Keratinocyte (primary cell): ENCODE results near the gene TMEM147. TPM values are rescaled to one million over a fixed set of nuclear protein-coding genes. Genes with fewer than 3 reads are reported as not detected.

Source experiments
- DNase-seq: peaks from one replicate; pipeline ENCODE4 v3.0.0-alpha.2; 2011; ENCODE audit warnings: low read depth, missing footprints, low spot score
- FAIRE-seq: peaks from 2 replicates; lab custom pipeline; 2011; peaks lifted over from hg19 to GRCh38; lab: Jason Lieb, UNC
- H2AFZ ChIP-seq: 2 replicates; pipeline ENCODE4 v1.6.0; 2012; ENCODE audit warnings: low read length, control low read depth, inconsistent platforms; ENCODE audit not compliant: control insufficient read depth
- H3K27ac ChIP-seq: 2 replicates; pipeline ENCODE4 v1.5.1; 2011; ENCODE audit warnings: low read length; ENCODE audit not compliant: control insufficient read depth, insufficient read depth
- H3K27me3 ChIP-seq: 3 replicates; pipeline ENCODE4 v1.6.0; 2011; ENCODE audit warnings: low read length; ENCODE audit not compliant: control insufficient read depth, insufficient read depth; ENCODE audit errors: extremely low read depth
- H3K36me3 ChIP-seq, 2 experiments: 2 replicates in 1 of 2; 3 replicates in 1 of 2; pipeline ENCODE4 v1.5.1; 2011; ENCODE audit warnings: low read length in 2 of 2, mild to moderate bottlenecking in 1 of 2; ENCODE audit not compliant: control insufficient read depth in 2 of 2, insufficient read depth in 2 of 2; ENCODE audit errors: extremely low read depth in 1 of 2
- H3K4me1 ChIP-seq: 3 replicates; pipeline ENCODE4 v1.5.1; 2011; ENCODE audit warnings: low read length; ENCODE audit not compliant: control insufficient read depth, insufficient read depth; ENCODE audit errors: extremely low read depth
- H3K4me2 ChIP-seq: 3 replicates; pipeline ENCODE4 v1.6.0; 2011; ENCODE audit warnings: low read depth, low read length; ENCODE audit not compliant: control insufficient read depth, insufficient read depth; ENCODE audit errors: extremely low read depth
- H3K4me3 ChIP-seq, 3 experiments: fragments of 200-600 bp in 1 of 3; sonication (generic) in 1 of 3; 2 replicates in 2 of 3; 3 replicates in 1 of 3; pipeline ENCODE4 v1.5.1; 2011 to 2016; ENCODE audit warnings: low read length in 3 of 3, mild to moderate bottlenecking in 3 of 3, control low read depth in 2 of 3, inconsistent platforms in 1 of 3, low read depth in 1 of 3, mixed read lengths in 1 of 3, mixed run types in 1 of 3, moderate library complexity in 1 of 3; ENCODE audit not compliant: control insufficient read depth in 2 of 3, insufficient read depth in 2 of 3; ENCODE audit errors: extremely low read depth in 1 of 3
- H3K79me2 ChIP-seq: 2 replicates; pipeline ENCODE4 v1.6.0; 2012; ENCODE audit warnings: low read length; ENCODE audit not compliant: control insufficient read depth, insufficient read depth
- H3K9ac ChIP-seq: 3 replicates; pipeline ENCODE4 v1.6.0; 2011; ENCODE audit warnings: low read length; ENCODE audit not compliant: control insufficient read depth, insufficient read depth; ENCODE audit errors: extremely low read depth
- H3K9me1 ChIP-seq: 3 replicates; pipeline ENCODE4 v1.6.0; 2011; ENCODE audit warnings: low read length; ENCODE audit not compliant: control insufficient read depth, insufficient read depth; ENCODE audit errors: extremely low read depth
- H3K9me3 ChIP-seq: 2 replicates; pipeline ENCODE4 v1.5.1; 2012; ENCODE audit warnings: low read depth, low read length; ENCODE audit not compliant: control insufficient read depth
- H4K20me1 ChIP-seq: 3 replicates; pipeline ENCODE4 v1.6.0; 2011; ENCODE audit warnings: low read length; ENCODE audit not compliant: control insufficient read depth, insufficient read depth; ENCODE audit errors: extremely low read depth
- EZH2 ChIP-seq: IDR thresholded peaks from one replicate; pipeline ENCODE4 v1.6.1; 2012; ENCODE audit warnings: inconsistent platforms, mild to moderate bottlenecking, low read length, moderate library complexity
- dilution Hi-C: fragments of 300-500 bp; cut with MboI; formaldehyde crosslinking; loops from one replicate; pipeline ENCODE4 v1.7.0; 2020; ENCODE audit warnings: low sequenced_read_pairs; ENCODE audit not compliant: extremely low pct_ligation_motif_present
- polyA plus RNA-seq, 5 experiments: library from polyadenylated mRNA; depleted of rRNA in 3 of 5; stranded (reverse) in 3 of 5; stranded (forward) in 1 of 5; unstranded in 1 of 5; fragments of >200 nt; gene quantifications; 1 replicate in 1 of 5; 2 replicates in 3 of 5; 3 replicates in 1 of 5; pipeline versions ENCODE4 v1.2.1 to v1.2.3, GENCODE V29; 2011 to 2012; ENCODE audit warnings: missing spikeins in 2 of 5, low read depth in 1 of 5, low replicate concordance in 1 of 5
- TF ChIP-seq, protein P1 (sequence below), 3 experiments: IDR thresholded peaks in 1 of 3; conservative IDR thresholded peaks in 1 of 3; optimal IDR thresholded peaks in 1 of 3; 2 replicates in 2 of 3; 3 replicates in 1 of 3; pipeline versions ENCODE3 to v1.5.1; 2011; ENCODE audit warnings: low read length in 3 of 3, mild to moderate bottlenecking in 3 of 3, moderate library complexity in 2 of 3, control low read depth in 1 of 3, inconsistent platforms in 1 of 3; ENCODE audit not compliant: insufficient read depth in 2 of 3; ENCODE audit errors: extremely low read depth in 1 of 3

TMEM147 gene
- polyA plus RNA-seq, 1 donor (not counting 4 experiments of a cell fraction or from before 2014, with no cell fraction given) = 134 TPM

DNA sequence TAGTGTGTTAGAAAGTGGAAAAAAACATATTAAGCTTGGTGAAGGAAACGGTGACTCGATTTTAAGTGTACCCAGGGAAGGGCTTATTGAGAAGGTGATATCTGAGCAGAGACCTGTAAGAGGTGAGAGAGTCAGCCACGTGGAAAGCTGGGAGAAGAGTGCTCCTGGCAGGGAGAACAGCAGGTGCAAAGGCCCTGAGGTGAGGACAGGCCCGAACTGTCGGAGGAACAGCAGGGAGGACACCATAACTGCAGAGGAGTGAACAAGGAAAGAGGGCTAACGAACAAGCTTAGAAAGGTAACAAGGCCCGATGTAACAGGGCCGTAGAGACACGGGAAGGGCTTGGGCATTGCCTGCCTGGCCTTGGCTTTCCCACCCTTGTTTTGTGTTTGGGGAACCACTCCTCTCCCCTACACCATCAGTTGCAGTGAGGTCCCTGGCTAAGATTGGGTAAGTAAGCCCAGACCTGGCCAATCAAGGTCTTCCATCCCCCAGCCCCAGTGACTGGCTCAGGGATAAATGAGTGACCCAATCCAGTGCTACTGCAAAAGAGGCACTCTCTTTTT is 10.7 kb downstream of the TMEM147 start:
- H3K9ac ChIP-seq = no peak overlapping the region
- DNase-seq (no peak), FAIRE-seq (no peak)
- H3K79me2 ChIP-seq = no peaks in the 10 kb centered on the region
- no peak overlapping the region for H3K27ac ChIP-seq
- dilution Hi-C loops = loop anchor here (5.0 kb wide), 1 partner anchor 51 kb away; no protein-coding TSS in a partner anchor
- no peaks in the 10 kb centered on the region for H3K4me1 ChIP-seq
- no peaks in the 10 kb centered on the region for H4K20me1 ChIP-seq
- no peak overlapping the region for H3K4me2 ChIP-seq
- no peak overlapping the region for H3K4me3 ChIP-seq
- TF ChIP-seq EZH2 = no peak
- TF ChIP-seq, protein P1, sequence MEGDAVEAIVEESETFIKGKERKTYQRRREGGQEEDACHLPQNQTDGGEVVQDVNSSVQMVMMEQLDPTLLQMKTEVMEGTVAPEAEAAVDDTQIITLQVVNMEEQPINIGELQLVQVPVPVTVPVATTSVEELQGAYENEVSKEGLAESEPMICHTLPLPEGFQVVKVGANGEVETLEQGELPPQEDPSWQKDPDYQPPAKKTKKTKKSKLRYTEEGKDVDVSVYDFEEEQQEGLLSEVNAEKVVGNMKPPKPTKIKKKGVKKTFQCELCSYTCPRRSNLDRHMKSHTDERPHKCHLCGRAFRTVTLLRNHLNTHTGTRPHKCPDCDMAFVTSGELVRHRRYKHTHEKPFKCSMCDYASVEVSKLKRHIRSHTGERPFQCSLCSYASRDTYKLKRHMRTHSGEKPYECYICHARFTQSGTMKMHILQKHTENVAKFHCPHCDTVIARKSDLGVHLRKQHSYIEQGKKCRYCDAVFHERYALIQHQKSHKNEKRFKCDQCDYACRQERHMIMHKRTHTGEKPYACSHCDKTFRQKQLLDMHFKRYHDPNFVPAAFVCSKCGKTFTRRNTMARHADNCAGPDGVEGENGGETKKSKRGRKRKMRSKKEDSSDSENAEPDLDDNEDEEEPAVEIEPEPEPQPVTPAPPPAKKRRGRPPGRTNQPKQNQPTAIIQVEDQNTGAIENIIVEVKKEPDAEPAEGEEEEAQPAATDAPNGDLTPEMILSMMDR (optimal IDR thresholded peaks at IDR 0.05 in 1 of 3, IDR thresholded peaks at IDR 0.05 in 1 of 3, conservative IDR thresholded peaks at IDR 0.05 in 1 of 3; ENCODE audit: extremely low read depth in 1 of 3, insufficient read depth in 2 of 3, low read length in 3 of 3) = no peak
- H3K9me3 ChIP-seq = no peaks in the 10 kb centered on the region
- H3K9me1 ChIP-seq = no peaks in the 10 kb centered on the region
- no peak overlapping the region for H2AFZ ChIP-seq
- peaks cover 0 to 2% of the 10 kb centered on the region in 2 experiments for H3K36me3 ChIP-seq
- H3K27me3 ChIP-seq = peaks cover 18% of the 10 kb centered on the region

DNA sequence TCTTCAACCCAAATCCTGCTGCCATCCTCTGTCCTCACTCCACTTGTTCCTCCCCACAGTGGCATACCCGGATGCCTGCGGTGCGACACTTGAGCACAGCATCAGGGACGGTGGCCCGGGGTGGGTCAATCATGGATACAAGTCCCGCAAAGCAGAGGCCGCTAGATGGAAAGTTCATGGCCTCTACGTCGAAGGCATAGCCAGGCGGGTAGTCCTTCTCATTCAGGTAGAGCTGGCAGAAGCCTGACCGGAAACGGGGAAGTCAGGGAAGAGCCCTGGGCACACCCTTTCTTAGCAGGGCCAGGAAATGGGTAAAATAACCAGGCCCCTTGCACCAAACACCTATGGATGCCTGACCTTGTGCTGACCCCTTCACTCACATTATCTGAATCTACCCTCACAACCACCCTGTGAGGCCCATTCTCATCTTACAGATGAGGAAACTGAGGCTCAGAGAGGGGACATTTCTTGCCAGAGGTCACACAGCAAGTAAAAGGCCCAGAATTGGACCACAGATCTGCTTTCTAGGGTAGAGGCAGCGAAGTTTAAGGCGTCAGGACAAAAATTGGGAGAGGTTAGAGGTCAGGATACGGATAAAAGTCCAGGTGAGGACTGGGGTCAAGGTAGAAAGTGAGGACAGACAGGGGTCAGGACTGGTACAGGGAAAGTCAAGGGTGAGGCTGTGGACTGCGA is 11.6 kb downstream of the TMEM147 start:
- dilution Hi-C loops = loop anchor here (5.0 kb wide), 1 partner anchor 50 kb away; no protein-coding TSS in a partner anchor
- no peaks in the 10 kb centered on the region for H3K9me1 ChIP-seq
- H3K9ac ChIP-seq = no peak overlapping the region
- TF ChIP-seq, protein P1 (optimal IDR thresholded peaks at IDR 0.05 in 1 of 3, IDR thresholded peaks at IDR 0.05 in 1 of 3, conservative IDR thresholded peaks at IDR 0.05 in 1 of 3; ENCODE audit: extremely low read depth in 1 of 3, insufficient read depth in 2 of 3, low read length in 3 of 3) = no peak
- H4K20me1 ChIP-seq = no peaks in the 10 kb centered on the region
- H3K9me3 ChIP-seq = no peaks in the 10 kb centered on the region
- no peak overlapping the region for H3K4me2 ChIP-seq
- no peak overlapping the region for H2AFZ ChIP-seq
- no peak for FAIRE-seq
- no peak for DNase-seq
- H3K4me1 ChIP-seq = no peaks in the 10 kb centered on the region
- no peak overlapping the region for H3K27ac ChIP-seq
- H3K4me3 ChIP-seq = no peak overlapping the region
- peaks cover 23% of the 10 kb centered on the region for H3K27me3 ChIP-seq
- no peaks in the 10 kb centered on the region for H3K79me2 ChIP-seq
- H3K36me3 ChIP-seq = no peaks in the 10 kb centered on the region
